ENCODE results near the gene PCP2.
A peak's percentile ranks its signal among the peaks of the same experiment; 100 is the strongest.

Gene PCP2

DNA sequence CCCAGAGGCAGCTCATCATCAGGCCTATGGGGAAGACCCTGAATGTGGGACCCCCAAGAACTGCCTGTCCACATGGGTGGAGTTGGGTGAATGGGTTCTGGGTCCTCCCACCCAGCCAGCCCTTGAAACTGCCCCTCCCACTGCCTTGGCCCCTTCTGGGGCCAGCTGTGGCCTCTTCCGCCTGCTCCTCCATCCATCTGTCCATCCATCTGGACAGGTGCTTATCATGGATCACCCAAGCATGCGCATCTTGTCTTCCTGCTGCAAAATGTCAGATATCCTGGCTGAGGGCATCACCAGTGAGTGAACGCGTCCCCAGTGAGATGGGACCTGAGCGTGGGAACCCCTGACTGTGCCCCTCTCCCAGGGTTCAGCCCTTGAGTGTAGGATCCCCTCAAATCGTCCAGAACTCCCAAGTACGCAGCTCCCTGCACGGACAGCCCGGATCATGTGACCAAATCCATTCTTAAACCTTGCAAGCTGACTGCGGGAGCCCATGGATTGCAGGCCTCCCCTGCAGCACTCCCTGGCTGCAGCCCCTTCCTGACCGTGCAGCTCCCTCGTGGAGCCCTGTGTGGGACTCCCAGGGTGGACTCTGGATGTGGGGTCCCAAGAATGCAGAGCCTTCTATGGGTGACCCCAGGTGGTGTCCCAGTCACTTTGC, 5.4 kb upstream of the PCP2 start:
- DNase-seq, result no peak

DNA sequence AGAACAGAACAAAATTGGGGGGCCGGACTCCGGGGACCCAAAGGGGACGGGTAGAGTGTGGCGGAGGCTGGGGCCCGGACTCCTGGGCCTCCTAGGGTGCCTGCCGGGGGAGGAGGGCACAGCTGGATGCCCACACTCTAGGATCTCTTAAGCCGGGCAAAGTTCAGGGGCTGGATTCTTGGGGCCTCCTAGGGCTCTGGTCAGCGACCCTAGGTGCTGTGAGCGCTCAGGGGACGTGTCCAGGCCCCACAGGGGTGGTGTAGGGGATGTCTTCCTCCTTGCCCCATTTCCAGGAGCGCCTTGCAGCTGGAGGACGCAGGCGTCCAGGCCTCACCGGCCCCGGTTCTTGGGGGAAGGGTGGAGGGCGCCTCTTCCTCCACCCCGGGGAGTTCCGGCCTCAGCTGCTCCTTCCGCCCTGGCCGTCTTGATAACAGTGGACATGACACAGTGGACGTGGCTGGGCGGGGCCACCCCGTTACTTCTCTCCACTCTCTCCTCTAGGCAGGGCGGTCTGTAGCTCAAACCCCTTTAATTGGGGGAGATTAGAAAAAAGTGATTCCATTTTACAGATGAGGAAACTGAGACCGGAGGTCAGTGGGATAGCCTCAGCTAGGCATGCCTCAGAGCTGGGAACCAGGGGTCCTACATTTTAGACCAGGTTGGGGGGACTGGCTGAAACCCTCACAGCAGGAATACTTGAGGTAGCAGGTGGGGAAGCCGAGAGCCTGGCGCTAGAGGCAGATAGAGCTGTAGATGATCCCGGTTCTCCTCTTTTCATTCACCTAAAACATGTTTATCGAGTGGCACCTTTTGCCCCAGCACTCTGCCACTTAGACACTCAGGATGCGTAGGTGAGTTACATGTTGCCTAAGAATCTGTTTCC, 4.1 kb upstream of the PCP2 start:
- DNase-seq, result no peak

DNA sequence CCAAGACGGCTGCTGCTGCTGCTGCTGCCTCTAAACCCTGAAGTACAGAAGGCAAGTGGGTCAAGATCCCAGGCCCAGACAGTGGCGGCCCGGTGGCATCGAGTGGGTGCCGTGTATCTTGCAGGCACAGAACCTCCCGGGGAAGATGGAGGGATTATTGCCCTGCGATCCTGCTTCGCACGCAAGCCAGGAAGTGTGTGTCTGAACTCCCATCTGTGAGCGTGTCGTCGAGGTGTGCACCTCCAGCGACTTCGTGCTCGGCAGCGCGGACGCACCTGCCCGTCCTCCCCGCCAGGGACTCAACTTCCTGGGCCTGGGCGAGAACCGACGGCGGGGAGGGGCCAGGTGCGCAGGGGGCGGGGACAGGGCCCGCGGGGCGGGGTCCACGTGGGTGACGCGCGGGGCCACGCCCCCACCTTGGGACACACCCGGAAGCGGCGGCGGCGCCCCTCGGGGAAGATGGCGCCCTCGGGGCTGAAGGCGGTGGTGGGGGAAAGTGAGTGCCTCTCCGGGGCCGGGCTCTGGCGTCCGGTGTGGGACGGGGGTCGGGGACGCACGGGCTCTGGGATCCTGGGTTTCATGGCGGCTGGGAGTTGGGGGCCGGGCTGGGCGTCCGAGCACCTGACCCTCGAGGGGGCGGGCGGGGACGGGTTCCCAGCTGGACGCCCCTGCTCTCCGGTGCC, 3.3 kb upstream of the PCP2 start, which contains the start of gene STXBP2:
TSS of gene STXBP2 (plus strand) at position 420 of the 683 bp plus-strand sequence. CDS start at position 460, 40 bp downstream.
- peak; percentile 75 for DNase-seq

DNA sequence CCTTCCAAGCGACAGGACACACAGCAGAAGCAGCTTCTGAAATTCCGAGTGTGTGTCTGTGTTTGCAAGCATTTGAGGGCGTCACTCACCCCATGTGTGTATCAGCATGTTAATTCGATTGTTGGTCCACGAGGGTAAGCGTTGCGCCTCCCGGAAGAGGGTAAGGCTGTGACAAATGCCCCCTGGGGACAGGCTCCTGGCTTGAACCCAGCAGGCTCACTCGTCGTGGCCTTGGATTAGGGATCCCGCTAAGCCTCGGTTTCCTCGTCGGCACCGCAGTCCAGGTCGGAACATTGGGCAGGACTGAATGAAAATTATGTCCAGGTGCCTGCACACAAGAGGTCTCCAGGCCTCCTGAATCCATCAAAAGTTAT, 2.8 kb upstream of the PCP2 start:
- no peak for DNase-seq

DNA sequence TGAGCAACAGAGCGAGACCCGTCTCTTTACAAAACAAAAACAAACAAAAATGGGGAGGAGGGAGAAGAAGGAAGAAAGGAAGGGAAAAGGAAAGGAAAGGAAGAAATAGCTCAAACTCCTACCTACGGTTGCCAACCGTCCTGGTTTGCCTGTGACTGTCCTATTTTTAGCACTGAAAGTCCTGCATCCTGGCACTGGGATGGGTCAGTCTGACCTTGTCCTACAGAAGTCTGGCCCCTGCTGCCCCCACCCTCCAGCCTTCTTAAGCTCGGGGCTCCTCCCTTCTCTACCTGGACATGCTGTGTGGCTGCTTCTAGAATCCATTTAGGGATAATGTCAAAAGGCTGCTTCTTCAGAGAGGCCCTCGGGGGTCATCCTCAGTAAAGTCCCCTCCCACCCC, 2.2 kb upstream of the PCP2 start:
- no peak for DNase-seq

DNA sequence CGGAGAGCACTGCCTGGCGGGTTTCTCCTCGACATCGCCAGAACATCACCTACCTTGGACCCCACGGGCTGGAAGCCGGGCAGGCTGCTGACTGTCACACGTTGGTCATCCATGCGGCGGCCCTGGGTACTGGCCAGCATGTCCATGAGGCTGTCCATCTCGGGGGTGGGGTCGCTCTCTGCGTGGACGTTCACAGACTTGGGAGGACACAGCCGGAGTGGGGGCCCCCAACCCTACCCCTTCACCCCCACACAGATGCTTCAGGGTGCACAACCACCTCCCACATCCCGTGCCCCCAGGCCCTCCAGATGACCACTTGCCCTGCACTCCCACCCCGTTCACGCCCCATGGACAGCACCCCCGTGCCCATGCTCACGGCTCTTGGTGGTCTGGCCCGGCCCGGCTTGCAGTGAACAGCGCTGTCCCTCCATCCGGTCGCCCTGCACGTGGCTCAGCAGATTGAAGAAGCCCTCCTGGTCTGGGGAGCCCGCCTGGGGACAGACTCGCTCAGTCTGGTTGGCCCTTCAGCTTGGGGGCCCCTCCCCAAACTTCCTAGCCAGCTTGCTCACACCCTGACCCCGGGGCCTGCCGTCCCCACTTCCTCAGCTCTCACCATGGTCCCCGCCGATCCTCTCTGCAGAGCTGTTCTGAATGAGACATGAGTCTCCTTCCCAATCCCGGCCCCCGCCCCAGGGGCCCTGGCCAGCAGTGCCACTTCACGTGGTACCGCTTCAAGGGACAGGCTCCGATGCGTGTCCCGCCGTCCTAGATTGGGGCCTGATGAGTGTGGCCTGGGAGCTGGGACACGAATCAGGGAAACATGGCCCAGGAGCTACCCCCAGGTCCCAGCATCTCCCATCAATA, 947 bp downstream of the PCP2 start:
- no peak for DNase-seq

DNA sequence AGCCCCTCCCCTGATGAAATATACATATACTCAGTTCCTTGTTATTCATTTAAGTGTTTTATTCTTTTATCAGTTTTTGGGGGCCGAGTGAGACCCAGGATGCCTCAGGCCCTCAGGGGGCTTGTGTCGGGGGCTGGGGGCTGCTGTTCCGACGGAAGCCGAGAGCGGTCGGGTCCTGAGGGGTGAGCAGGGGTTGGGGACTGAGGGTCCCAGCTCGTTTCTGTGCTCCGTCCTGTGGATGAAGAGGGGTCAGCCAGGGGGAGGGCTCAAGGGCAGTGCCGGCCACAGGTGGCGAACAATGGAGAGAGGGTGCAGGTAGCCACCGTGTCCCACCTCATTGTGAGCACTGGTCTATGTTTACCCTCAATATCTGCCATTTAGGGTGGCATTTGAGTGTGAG, 1.9 kb downstream of the PCP2 start:
- no peak for DNase-seq

DNA sequence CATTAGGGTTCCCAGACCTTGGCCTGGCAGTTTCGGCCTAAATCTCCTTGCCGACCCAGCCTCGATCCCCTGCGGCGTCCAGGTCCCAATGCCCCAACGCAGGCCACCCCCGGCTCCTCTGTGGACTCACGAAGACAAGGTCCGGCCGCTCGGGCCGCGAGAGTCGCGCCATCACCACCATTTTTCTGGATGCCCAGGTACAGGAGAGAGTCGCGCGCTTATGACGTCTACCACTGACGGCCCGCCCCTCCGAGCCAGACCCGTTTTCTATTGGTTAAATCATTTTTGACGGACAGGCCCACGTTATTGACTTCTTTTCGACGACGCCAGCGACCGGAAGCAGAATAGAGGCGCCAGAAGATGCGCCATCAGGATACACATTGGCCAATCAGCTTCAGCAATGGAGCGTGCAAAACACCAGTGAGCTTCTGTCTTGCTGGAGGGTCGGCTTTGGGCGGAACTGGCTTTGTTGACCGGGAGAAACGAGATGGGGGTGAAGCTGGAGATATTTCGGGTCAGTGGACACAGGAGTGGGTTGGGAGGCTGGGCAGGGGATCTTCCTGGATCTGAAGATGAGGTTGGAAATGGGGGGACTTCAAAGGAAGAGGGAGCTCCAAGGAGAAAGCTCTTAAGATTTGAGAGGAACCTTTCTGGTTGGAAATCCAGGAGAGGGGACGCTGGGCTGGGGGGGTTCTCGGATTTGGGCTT, 4.0 kb downstream of the PCP2 start, which contains the start of the genes PET100 and XAB2:
TSS of gene PET100 (plus strand) at position 447 of the 708 bp plus-strand sequence. CDS start at position 488, 41 bp downstream.
TSS of gene XAB2 (minus strand) at position 199 of the 708 bp plus-strand sequence. CDS start at position 181, 18 bp downstream.
- peak; percentile 99 for DNase-seq

DNA sequence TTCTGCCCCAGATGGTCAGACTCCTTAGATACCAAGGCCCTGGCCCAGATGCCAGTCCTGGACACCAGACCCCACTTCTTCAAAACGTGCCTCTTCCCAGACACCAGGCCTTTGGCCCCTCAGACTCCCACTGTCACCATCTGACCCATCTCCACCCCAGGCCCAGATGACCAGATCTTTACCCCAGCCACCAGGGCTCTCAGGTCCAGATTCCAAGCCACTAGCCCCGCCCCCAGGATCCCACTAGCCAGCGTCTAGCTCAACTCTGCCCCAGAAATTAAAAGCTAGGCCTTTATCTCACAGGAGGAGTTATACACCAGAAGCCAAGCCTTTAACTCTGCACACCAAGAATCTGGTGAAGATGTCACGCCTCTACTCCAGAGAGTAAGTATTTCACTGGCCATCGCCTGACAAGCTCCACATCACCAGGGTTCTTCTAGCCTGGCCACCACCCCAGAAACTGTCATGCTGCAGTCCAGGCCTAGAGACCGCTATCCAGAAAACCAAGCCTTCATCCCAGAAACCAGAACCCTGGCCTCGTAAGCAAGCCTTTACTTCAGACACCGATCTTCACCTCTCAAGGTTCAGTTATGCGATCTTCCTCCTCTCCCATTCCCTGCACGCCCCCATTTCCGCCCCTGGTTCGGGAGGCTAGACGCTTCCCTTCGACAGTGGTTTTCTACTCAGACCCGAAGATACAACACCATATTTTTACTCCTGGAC, 4.8 kb downstream of the PCP2 start:
- DNase-seq, result no peak

DNA sequence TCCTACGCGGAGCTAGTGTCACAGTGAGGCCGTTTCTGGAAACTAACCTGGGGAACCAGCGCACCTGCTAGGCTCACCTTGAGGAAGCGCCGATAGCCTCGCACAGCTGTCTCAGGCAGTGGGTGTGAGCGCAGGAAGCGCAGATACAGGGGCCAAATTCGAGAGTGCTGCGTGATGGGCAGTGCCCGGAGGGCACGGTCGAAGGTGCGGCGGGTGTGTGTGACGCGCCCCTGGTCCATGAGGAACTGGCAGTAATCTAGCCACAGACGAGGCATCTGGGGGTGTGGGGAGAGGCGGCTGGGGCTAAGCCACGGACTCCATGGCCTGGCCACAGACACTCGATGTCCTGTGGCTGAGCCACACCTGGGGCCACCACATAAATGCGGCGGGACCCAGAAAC, 6.4 kb downstream of the PCP2 start:
- no peak for DNase-seq

DNA sequence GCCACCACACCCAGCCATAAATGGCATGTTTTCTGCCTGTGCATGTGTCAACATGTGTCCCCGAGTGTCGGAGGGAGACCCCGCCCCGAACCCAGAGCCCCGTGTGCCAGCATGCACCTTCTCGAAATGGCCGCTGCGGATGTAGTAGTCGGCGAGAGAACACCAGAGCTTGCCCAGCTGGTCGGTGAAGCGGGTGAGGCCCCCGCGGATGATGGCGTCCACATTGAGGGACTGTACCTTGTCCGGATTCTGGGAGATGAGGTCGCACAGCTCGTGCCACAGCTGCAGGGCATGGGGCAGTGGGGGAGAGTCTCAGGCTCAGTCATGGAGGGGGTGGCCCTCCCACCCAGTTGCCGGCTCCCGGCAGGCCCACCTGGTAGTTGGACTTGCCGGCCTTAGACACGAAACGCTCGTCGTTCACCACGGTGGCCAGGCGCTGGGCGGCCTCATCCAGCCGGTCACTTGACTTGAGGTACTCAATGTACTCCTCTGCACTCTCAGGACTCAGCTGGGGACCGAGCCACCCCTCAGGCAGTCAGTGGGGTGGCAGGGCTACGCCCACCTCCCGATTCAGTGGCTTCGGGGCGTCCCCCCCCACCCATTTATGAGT, 7.7 kb downstream of the PCP2 start:
- no peak for DNase-seq

DNA sequence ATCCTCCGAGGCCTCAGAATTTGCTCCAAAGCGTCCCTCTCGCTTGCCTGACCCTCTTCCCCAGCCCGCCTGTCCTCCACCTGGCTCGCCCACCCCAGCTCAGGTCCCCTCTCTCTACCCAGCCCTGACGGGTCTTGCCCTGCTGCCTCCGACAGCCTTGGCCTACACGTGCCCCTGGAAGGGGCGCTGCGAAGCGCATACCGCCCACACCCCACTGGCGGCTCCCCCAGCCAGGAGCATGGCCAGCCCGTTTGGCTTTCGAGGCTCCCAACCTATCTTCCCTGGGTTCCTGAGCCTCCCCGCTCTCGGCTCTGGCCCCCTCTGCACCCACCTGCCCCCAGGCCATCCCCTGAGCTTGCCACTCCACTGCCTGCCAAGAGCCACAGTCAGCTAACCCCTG, 8.7 kb downstream of the PCP2 start:
- DNase-seq, result no peak

DNA sequence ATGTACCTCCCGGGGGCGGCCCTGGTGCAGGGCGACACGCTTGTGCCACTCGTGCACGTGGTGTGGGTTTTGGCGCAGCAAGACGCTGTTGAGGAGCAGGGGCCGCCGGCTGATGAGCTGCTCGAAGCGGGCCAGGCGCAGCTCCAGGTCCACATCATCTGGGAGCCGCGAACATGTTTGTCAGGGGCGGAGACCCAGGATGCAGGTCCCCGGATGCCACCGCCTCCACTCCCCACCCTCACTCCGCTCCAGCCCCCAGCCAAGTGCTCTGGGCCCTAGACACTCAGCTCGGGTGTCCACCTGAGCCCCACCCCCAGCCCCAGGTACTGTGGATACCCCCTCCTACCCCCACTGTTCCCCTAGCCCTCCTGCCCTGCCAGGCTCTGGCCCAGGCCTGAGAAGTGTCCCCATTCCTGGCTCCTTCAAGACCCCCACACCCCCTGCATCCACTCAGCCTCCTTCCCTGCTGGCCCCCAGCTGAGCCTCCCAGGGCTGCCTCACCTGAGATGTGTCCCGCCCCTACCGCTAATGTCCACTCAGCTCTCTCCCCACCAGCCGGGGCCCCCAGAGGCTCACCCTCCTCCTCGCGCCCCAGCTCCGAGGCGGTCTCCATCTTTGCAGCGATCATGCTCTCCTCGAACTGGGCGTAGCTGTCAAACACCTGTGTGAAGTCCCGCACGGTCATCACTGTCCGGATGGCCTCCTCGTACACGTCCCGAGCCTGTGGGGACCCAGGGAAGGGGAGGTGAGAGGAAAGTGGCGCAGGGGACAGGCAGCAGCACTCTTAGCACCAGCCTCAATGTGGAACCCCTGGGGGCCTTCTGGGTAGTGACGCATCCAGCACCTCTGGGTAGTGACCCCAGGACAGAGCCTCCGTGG, 9.6 kb downstream of the PCP2 start:
- DNase-seq, result no peak

DNA sequence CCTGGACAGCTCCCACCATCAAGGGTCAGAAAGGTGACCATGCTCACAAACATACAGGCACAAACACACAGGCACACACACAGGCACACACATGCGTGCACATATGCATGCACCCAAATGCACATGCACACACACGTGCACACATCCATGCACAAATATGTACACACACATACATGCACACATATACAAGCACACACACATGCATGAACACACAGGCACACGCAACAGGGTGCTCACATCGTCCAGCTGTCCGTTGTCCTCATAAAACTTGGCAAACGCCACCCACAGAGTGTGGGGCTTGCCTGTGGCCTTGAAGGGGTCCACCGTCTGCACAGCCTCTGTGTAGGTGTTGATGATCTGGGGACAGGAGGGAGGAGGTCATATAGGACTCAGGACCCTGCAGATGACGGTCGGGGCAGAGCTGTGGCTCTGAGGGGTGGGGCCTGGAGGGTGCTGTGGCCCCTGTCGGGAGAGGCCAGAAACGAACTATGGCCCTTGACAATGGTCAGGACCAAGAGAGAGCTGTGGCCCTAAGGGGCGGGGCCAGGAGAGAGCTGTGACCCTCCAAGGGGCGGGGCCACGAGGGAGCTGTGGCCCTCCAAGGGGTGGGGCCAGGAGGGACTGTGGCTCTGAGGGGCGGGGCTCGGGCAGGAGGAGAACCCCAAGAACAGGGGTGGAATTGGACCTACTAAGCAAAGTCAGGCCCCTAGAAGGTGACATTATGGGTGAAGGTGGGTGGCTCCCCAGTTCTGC, 10.4 kb downstream of the PCP2 start:
- no peak for DNase-seq

DNA sequence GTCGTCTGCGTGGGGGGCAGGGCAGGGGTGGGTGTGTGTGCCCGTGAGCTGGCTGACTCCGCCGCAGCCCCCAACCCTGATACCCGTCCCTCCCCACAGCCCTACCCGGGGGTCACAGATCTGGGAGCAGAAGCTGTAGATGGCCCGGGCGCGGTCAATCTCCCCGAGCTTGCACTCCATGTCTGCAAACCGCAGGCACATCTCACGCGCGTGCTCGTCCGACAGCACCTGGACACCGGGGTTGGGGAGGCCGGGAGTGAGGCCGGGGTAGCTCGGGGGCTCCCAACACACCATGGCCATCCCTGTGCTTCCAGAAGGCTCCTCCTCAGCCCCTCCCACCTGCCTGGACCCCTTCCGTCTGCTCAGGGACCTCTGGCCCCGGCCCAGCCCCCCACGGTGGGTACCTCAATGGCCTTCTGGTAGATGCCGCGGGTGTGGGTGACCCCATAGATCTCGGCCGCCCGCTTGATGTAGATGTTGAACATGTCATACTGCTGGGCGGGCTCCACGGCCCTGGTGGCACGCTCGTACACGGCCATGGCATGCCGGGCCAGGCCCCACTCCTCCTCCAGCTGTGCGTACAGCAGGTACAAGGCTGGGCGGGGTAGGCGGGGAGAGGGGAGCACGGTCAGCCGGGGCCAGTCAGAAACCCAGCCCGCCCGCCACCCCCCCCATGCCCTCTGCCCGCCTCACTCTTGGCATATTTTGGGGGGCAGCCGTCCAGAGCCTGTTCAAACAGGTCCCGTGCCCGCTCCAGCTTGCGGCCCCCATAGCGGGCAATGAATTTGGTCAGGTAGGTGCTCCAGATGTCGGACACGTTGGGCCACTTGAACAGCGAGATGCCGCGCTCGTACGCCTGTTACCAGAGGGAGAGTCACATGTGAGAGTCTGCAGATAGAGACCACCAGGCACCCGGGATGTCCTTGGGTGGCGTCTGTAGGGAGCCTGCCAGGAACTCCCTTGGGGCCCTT, 12.8 kb downstream of the PCP2 start:
- no peak for DNase-seq

DNA sequence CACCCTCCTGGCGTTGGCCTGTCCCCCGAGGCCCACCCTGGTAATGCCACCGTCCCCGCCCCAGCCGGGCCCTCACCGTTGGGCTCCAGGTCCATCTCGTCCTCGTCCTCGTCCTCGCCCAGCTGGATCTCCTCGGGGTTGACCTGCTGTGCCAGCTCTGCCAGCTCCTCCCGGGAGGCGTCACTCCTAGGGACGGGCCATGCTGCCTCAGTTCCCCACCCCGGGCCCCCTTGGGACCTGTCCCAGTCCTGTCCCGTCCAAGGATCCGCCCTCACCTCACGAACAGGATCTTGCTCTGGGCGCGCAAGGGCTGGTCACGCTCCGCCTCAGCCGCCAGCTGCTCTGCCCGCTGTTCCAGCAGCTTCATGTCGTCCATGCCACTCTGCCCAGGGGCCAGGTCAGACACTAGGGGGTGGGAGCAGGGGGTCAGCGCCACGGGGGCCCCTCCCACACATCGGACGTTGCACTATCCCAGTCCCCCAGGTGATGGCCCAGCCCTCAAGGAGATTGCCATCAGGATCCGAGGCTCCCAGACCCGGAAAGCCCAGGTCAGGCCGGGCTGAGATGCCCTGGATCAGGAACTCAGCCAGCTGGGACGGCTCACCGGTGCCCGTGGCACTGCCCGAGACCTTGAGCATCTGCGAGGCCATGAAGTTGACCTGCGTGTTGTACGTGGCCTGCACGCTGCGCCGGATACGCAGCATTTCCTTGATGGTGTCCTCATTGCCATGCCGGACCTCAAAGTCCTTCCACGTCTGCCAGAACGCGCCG, 13.7 kb downstream of the PCP2 start:
- no peak for DNase-seq

All from NCI-H510A treated with DMSO at 0.1 percent for 48 hours (cell line).